Bronchial epithelial cell (primary cell): Measurements from ENCODE around the gene MTX1. TPM values are rescaled to one million over a fixed set of nuclear protein-coding genes. Genes with fewer than 3 reads are reported as not detected.

Source experiments
- DNase-seq: peaks from one replicate; pipeline ENCODE4 v3.0.0-alpha.2; 2010; ENCODE audit warnings: low read depth
- FAIRE-seq: peaks from 2 replicates; lab custom pipeline; 2011; peaks lifted over from hg19 to GRCh38; lab: Jason Lieb, UNC
- H3K27me3 ChIP-seq: 2 replicates; pipeline ENCODE4 v1.5.1; 2011; ENCODE audit warnings: low read length; ENCODE audit not compliant: control insufficient read depth, insufficient read depth
- H3K36me3 ChIP-seq: 2 replicates; pipeline ENCODE4 v1.5.1; 2011; ENCODE audit warnings: low read length; ENCODE audit not compliant: control insufficient read depth, insufficient read depth
- H3K4me3 ChIP-seq: 2 replicates; pipeline ENCODE4 v1.5.1; 2011; ENCODE audit warnings: mild to moderate bottlenecking, low read depth, low read length, control low read depth
- CTCF ChIP-seq: IDR thresholded peaks from 2 replicates; pipeline ENCODE4 v1.5.1; 2011; ENCODE audit warnings: mild to moderate bottlenecking, moderate library complexity, low read length, control low read depth, inconsistent platforms; ENCODE audit not compliant: insufficient read depth, severe bottlenecking
- total RNA-seq: library from RNA; depleted of rRNA; stranded (reverse); fragments of >200 nt; gene quantifications from 2 replicates; pipeline ENCODE4 v1.2.1, GENCODE V29; 2014

The MTX1 gene
- total RNA-seq, 1 donor from 2014 or later: 48.4 TPM

- no peaks in the 10 kb centered on the region for H3K36me3 ChIP-seq
- no peak for FAIRE-seq
- no peak overlapping the region for H3K4me3 ChIP-seq
- TF ChIP-seq CTCF: no peak
- DNase-seq: no peak
- H3K27me3 ChIP-seq: no peaks in the 10 kb centered on the region
Measured at GRCh38 chr1:155183775-155184221, 24.7 kb upstream of the MTX1 start.

- Histone ChIP-seq H3K36me3 (no peaks in the 10 kb centered on the region), H3K4me3 (no peak overlapping the region), H3K27me3 (no peaks in the 10 kb centered on the region)
- DNase-seq (no peak), FAIRE-seq (no peak)
- TF ChIP-seq CTCF: no peak
Measured at GRCh38 chr1:155184351-155184811, 24.1 kb upstream of the MTX1 start.

GRCh38 chr1:155184835-155185782 is 23.4 kb upstream of the MTX1 start:
- Histone ChIP-seq H3K36me3 (no peaks in the 10 kb centered on the region), H3K27me3 (no peaks in the 10 kb centered on the region), H3K4me3 (no peak overlapping the region)
- FAIRE-seq (no peak), DNase-seq (no peak)
- TF ChIP-seq CTCF: no peak

- no peak for FAIRE-seq
- no peaks in the 10 kb centered on the region for H3K36me3 ChIP-seq
- no peak for TF ChIP-seq CTCF
- H3K27me3 ChIP-seq: no peaks in the 10 kb centered on the region
- no peak overlapping the region for H3K4me3 ChIP-seq
- DNase-seq: no peak
Measured at GRCh38 chr1:155185783-155186066, 22.8 kb upstream of the MTX1 start.

GRCh38 chr1:155186067-155186793 is 22.3 kb upstream of the MTX1 start:
- TF ChIP-seq CTCF: no peak
- Histone ChIP-seq H3K36me3 (no peaks in the 10 kb centered on the region), H3K27me3 (no peaks in the 10 kb centered on the region), H3K4me3 (no peak overlapping the region)
- peak; percentile 20 for DNase-seq
- no peak for FAIRE-seq
